ENCODE data around the gene TRA2B. TPM values are rescaled to one million over a fixed set of nuclear protein-coding genes. Genes with fewer than 3 reads are reported as not detected.

The TRA2B gene
- total and polyA plus RNA-seq, 2 of the 8 experiments (the other 6 are each of a cell fraction or from before 2014, with no cell fraction given): 206 to 274 TPM

DNA sequence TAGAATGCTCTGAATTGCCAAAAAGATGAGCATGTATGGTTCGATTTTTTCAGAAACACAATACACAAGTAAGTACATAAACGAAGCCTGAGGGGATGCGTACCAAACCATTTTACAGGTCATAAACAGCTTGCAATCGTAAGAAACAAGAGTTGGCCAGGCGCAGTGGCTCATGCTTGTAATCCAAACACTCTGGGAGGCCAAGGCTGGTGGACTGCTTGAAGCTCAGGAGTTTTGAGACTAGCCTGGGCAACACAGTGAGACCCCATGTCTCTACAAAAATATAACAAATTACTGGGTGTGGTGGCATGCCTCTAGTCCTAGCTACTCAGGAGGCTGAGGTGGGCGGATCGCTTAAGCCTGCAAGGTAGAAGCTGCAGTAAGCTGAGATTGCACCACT, 13.4 kb downstream of the TRA2B start:
- H4K8ac ChIP-seq (ENCODE audit: extremely low read depth, insufficient read depth, low read length): no peak overlapping the region
- no peak overlapping the region for H2BK15ac ChIP-seq (ENCODE audit: low read length)
- H2BK5ac ChIP-seq (ENCODE audit: low read depth, low read length): no peak overlapping the region
- no peak overlapping the region for H4K5ac ChIP-seq (ENCODE audit: insufficient read length, low read depth, low read length)
- no peak overlapping the region for H3K56ac ChIP-seq (replicated peaks; ENCODE audit: insufficient read length, low read depth, low read length)
- H3K4ac ChIP-seq (replicated peaks; ENCODE audit: insufficient read length, low read depth, low read length): no peak overlapping the region
- POLR2A ChIA-PET (ENCODE audit: partially characterized antibody): interaction anchor here (0.6 to 13.8 kb wide), 6 partner anchors 9 to 413 kb away, joined by 3 to 176 read pairs (median 5); partner anchors contain the start of gene TRA2B
- CTCF ChIA-PET (ENCODE audit: partially characterized antibody): interaction anchor here (0.6 to 1.7 kb wide), 4 partner anchors 10 to 353 kb away, joined by 3 to 8 read pairs (median 4); no protein-coding TSS in a partner anchor
- no peak overlapping the region for H2BK120ac ChIP-seq (replicated peaks; ENCODE audit: low read depth, low read length)
- H3K27me3 ChIP-seq (replicated peaks in 1 of 4; ENCODE audit: control insufficient read depth in 3 of 4, extremely low read depth in 1 of 4, insufficient read depth in 3 of 4, low read length in 3 of 4): no peaks in the 10 kb centered on the region
- H4K20me1 ChIP-seq (replicated peaks in 1 of 2; ENCODE audit: control insufficient read depth in 1 of 2, insufficient read depth in 2 of 2, low read length in 2 of 2): peaks cover 40 to 50% of the 10 kb centered on the region in 2 experiments
- H2BK12ac ChIP-seq (ENCODE audit: low read depth, low read length): no peak overlapping the region
- no peak overlapping the region for H3K4me2 ChIP-seq (ENCODE audit: insufficient read depth in 1 of 2, low read depth in 2 of 2, low read length in 2 of 2)
- H3K18ac ChIP-seq (ENCODE audit: extremely low read depth, low read length): no peak overlapping the region
- H3K23me2 ChIP-seq (ENCODE audit: low read depth, low read length): no peaks in the 10 kb centered on the region
- H2AFZ ChIP-seq (ENCODE audit: low read length): no peak overlapping the region
- no peak overlapping the region for H2AK5ac ChIP-seq (ENCODE audit: low read depth, low read length)
- H3K79me2 ChIP-seq (ENCODE audit: control insufficient read depth in 1 of 2, insufficient read depth in 2 of 2, low read length in 2 of 2): peaks cover 77 to 100% of the 10 kb centered on the region in 2 experiments
- no peaks in the 10 kb centered on the region; the same call in 1 of the 2 replicates for H3K79me1 ChIP-seq (ENCODE audit: low read depth, low read length)
- H3K23ac ChIP-seq (ENCODE audit: insufficient read length): no peak overlapping the region
- H3K27ac ChIP-seq (ENCODE audit: low read depth, low read length): no peak overlapping the region
- no peak overlapping the region for H3K14ac ChIP-seq (ENCODE audit: insufficient read length)
- H2BK20ac ChIP-seq (ENCODE audit: low read length): no peak overlapping the region
- FAIRE-seq: no peak
- no peaks in the 10 kb centered on the region for H3K9me3 ChIP-seq (ENCODE audit: insufficient read depth in 2 of 2, low read depth in 1 of 2, low read length in 1 of 2)
- no peak overlapping the region for H3K9ac ChIP-seq (replicated peaks in 1 of 4; ENCODE audit: extremely low read depth in 1 of 4, low read depth in 3 of 4, low read length in 3 of 4)
- H4K91ac ChIP-seq (replicated peaks; ENCODE audit: insufficient read length, low read length): no peak overlapping the region
- peaks cover 0 to 7% (median 3%) of the 10 kb centered on the region in 4 experiments; a peak in 4 of 7 replicates for H3K4me1 ChIP-seq (replicated peaks in 1 of 4; ENCODE audit: control insufficient read depth in 3 of 4, insufficient read depth in 4 of 4, low read length in 3 of 4)
- WGBS, 2 experiments (ENCODE audit: extremely low coverage in 1 of 2, insufficient coverage in 1 of 2, insufficient read length in 1 of 2, insufficient replicate concordance in 2 of 2, low coverage in 1 of 2, low lambda C conversion rate in 2 of 2, missing lambda C conversion rate in 1 of 2): 85% methylated on average over 7 of the region's 7 CpGs; no CpG with 5 or more reads in 1 of the 2 experiments
- peaks cover 48 to 90% (median 71%) of the 10 kb centered on the region in 4 experiments for H3K36me3 ChIP-seq (ENCODE audit: control insufficient read depth in 2 of 4, insufficient read depth in 4 of 4, low read length in 3 of 4)
- DNase-seq (ENCODE audit: low read depth in 1 of 2, low spot score in 2 of 2): no peak
- H3K4me3 ChIP-seq (ENCODE audit: extremely low read depth in 1 of 4, insufficient read depth in 2 of 4, low read depth in 3 of 4, low read length in 4 of 4): no peak overlapping the region
- no peak for TF ChIP-seq TAF1 (IDR thresholded peaks at IDR 0.05; ENCODE audit: low read depth, low read length)
- no peak for TF ChIP-seq CEBPB (IDR thresholded peaks at IDR 0.05; ENCODE audit: low read depth, low read length)
- no peak for TF ChIP-seq SP1 (IDR thresholded peaks at IDR 0.05; ENCODE audit: low read depth, low read length)
- TF ChIP-seq CBX5 (IDR thresholded peaks at IDR 0.05; ENCODE audit: low read depth, low read length): no peak
- TF ChIP-seq CHD1 (IDR thresholded peaks at IDR 0.05; ENCODE audit: low read depth, low read length): no peak
- no peak; a peak in 1 of 3 replicates for TF ChIP-seq POLR2A (IDR thresholded peaks at IDR 0.05; ENCODE audit: control extremely low read depth in 1 of 2, low read depth in 2 of 2, low read length in 2 of 2)
- TF ChIP-seq TAF7 (optimal IDR thresholded peaks at IDR 0.05; ENCODE audit: borderline replicate concordance, low read depth, low read length): no peak
- no peak for TF ChIP-seq SAP30 (IDR thresholded peaks at IDR 0.05; ENCODE audit: insufficient read depth, insufficient replicate concordance, low read length)
- no peak for TF ChIP-seq MAFK (IDR thresholded peaks at IDR 0.05; ENCODE audit: low read depth, low read length)
- TF ChIP-seq, protein P1, sequence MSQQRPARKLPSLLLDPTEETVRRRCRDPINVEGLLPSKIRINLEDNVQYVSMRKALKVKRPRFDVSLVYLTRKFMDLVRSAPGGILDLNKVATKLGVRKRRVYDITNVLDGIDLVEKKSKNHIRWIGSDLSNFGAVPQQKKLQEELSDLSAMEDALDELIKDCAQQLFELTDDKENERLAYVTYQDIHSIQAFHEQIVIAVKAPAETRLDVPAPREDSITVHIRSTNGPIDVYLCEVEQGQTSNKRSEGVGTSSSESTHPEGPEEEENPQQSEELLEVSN (IDR thresholded peaks at IDR 0.05): no peak
- no peak for TF ChIP-seq NANOG (IDR thresholded peaks at IDR 0.05; ENCODE audit: insufficient read depth, low read depth, low read length, poor library complexity, severe bottlenecking)
- no peak for TF ChIP-seq EZH2 (IDR thresholded peaks at IDR 0.05; ENCODE audit: low read depth, low read length, severe bottlenecking)
- TF ChIP-seq SRF (IDR thresholded peaks at IDR 0.05; ENCODE audit: low read depth, low read length): no peak
- no peak for TF ChIP-seq BCL11A (IDR thresholded peaks at IDR 0.05; ENCODE audit: low read depth in 2 of 2, low read length in 2 of 2)

All from H1 (cell line).